ENCODE data around the gene PHRF1.
"Not testable (repeated sequence)": the region's sequence is repeated elsewhere in the genome, so short reads cannot be mapped to it uniquely, and the experiment has no call there.

Gene PHRF1

DNA sequence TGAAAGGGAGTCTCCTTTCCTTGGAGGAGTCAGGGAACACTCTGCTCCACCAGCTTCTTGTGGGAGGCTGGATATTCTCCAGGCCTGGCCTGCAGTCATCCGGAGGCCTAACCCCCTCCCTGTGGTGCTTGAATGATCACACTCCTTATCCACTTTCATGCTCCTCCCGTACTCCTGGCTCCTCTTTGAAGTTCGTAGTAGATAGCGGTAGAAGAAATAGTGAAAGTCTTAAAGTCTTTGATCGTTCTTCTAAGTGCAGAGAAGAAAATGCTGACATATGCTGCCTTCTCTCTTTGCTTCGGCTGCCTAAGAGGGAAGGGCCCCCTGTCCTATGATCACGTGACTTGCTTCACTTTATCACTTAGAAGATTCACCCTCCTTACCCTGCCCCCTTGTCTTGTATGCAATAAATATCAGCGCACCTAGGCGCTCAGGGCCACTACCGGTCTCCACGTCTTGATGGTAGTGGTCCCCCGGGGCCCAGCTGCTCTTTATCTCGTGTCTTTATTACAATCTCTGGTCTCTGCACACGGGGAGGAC is 2.2 kb upstream of the PHRF1 start:
- not testable (repeated sequence) for DNase-seq

DNA sequence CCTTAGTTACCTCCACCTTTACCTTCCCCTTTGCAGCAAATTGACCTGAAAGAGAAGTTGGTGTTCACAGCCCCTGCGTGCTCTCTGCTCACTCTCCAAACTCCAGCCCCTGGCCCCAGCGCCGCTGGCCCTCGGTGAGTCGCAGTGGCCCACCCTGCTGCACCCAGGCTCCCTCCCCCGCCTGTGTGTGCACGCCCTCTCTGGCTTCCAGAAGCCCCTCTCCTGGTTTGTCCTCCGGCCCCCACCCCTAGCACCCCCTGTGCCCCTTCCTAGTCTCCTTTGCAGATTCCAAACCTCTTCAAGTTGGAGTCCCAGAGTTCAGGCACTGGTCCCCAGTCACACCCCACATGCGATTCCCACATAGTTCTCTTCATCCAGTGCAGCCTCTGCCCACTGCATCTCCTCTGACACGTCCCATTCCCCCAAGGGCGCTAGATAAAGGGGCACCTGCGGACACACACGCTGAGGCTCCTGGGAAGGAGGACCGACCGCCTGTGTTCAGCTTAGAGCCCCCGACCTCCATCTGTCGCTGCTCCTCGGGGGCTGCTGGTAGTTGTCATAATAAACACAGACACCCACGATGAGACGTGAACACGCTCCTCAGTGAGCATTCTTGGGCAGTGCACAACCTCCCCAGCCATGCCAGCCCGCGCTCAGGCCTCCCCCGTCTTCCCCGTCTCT is 1.5 kb upstream of the PHRF1 start:
- peak; percentile 48 for DNase-seq

DNA sequence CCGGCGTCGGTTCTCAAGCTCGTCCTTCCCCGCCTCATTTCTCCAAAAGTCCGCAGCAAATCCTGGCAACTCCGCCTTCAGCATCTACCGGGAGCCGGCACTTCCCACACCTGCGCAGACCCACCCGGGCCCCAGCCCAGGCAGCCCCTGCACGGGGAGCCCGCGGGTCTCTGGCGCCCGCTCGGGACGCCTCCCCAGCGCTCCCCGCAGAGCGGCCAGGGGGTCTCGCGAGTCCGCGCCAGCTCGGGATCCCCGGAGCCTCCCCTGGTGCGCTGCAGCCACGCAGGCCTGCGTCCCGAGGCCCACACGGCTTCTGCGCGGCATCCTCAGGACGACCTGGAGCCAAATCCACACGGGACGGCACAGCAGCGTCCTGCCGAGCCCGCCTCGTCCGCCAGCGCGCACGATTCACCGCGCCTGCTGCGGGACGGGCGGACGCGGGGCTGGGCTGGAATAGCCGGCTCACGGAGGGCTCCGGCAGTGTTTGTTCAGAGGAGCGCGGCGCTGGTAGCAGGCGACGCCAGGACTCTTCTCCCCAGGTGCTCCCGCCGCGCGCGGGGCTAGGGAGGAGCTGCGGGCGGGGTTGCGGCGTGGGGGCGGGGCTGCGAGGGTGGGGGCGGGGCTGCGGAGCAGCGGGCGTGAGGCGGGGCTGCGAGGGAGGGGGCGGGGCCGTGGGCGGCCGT is 816 bp upstream of the PHRF1 start:
- peak; percentile 90 for DNase-seq

DNA sequence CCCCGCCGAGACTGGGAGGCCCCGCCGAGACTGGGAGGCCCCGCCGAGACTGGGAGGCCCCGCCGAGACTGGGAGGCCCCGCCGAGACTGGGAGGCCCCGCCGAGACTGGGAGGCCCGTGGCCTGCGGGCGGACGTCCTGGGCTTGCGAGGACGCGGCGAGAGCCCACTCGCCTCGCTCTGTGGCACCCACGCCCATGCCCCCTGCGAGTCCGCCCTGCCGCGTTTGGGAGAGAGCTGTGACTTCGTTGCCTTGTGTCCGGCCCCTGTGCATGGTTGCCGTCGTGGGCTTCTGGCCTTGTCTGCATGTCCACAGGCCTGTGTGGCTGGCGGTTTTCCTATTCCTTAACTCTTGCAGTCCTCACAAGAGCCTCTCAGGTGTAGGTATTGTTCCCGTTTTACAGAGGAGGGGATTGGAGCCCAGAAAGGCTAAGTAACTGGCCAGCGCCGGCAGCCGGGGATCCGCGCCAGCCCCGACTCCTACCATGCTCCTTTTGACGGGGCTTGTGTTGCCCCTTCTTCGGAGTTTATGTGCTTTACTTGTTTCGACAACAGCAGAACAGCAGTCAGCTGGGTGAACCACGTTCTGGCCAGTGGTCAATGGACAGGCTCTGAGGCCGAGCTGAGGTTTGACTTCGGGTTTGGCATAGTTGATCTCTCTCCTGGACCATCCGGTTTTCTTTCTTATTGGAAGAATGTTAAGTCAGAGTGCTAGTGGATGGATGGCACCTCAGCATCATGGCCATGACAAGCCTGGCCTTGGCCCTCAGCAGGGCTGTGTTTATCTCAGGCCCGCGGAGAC is 741 bp downstream of the PHRF1 start:
- DNase-seq, result no peak

DNA sequence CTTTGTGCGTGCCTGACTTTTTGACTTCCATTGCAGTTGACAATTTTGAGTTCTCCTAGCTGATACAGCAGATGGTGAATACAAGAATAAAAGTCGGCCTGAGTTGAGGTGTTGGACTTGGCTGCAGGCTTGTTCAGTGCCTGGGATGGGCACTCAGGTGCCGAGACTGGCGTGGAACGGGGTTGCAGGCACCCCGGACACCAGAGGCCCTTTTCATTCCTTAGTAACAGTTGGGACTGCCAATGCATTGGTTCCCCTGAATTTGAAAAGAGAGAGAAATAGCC is 1.3 kb downstream of the PHRF1 start:
- DNase-seq, result no peak

DNA sequence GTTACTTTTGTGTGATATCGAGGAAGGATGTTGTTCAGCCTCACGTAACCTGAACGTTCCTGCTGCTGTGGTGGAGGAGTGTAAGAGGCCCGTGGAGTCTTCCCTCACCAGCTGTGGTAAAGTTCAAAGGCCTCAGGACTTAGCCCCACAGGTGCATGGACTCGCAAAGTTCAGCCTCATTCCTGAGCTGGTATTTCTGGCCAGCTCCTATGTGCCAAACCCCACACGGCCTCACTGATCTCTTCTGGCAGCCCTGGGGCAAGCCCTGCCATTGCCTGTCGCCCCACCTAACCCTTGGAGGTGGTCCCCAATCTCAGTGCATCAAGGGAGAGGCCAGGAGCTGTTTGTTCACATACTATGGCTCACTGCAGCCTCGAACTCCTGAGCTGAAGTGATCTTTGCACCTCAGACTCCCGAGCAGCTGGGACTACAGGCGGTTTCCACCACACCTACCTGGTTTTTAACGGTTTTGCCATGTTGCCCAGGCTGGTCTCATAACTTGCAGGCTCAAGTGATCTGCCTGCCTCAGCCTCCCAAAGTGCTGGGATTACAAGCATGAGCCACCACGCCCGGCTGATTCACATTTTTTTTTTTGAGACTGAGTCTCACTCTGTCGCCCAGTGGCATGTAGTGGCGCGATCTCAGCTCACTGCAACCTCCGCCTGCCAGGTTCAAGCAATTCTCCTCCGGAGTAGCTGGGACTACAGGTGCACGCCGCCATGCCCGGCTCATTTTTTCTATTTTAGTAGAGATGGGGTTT is 2.2 kb downstream of the PHRF1 start:
- no peak for DNase-seq

DNA sequence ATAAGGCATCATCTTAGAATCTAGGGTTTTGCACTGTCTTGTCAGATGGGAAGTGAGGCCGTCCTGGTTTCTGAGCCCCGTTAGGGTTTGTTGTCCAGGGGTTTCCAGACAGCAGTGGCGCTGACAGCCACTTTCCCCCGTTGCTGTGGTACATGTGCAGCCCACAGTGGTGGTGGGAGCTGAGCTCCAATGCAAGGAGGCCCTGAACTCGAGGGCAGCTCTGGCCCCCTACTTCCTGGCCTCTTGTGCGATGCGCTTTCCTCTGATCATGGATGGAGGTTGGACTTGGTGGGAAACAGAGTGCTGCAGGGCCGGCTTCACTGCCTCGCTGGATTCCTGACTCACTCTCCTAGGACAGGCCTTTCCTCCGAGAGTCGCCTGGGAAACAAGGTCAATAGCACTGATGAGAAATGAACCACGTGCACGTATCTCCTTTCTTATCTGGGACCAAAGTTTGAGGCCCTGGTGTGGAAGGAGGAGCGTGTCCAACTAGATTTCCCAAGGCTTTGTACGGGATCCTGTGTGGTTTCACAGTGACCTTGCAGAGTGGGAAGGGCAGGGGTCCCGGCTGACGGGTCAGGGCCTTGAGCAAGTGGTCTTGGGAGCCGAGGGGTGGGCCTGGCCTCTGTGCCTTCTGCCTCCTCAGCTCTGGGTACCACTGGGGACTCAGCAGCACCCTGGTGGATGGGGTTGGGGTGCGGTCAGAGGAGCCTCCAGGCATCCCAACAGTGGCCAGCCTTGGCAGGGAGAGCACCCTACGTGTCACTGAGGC is 3.7 kb downstream of the PHRF1 start:
- no peak for DNase-seq

DNA sequence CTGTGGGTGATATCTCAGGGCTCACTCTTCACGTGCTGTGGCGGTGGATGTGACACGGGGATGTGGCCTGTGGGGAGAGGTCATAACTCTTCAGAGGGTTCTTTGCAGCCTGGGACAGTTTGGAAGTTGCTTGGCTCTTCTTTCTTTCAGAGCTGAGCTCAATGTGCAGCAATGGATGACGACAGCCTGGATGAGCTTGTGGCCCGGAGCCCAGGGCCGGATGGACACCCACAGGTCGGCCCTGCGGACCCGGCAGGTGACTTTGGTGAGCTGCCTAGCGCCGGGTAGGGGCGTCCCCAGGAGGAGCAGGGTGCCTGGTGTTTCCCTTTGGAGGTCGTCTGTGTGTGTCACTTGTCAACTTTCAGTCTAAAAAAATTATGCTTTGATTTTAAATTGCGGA is 5.1 kb downstream of the PHRF1 start:
- no peak for DNase-seq

DNA sequence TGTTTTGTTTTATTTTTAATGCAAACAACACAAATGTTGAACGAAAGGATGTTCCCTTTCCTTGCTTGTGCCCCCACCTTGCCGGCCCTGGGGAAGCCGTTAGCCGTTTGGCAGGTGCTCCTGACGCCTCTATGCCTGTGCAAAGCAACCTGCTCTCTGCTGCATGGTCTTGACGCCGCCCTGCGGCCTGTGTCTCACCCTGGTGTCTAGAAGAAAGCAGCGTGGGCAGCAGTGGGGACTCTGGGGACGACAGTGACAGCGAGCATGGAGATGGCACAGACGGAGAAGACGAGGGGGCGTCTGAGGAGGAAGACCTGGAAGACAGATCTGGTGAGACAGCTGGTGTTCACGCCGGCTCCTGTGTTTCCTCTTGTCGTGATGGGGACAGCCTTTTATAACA is 5.5 kb downstream of the PHRF1 start:
- no peak for DNase-seq

DNA sequence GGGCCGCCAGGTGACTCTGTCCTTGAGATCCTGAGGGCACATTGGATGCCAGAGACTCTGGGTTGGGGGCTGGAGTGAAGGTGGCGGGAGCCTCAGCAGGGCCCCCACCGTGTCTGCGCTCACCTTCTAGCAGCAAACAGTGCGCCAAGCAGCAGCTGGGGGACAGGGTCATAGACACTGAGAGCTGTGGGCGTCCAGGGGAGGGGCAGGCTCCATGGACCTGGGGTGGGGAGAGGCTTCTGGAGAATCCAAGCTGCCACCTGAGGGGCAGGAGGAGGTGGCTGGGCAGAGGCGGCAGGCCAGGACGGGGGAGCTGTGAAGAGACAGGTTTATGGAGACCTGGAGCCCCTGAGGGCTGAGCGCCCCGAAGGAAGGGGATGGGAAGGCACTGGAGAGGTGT is 8.0 kb downstream of the PHRF1 start:
- no peak for DNase-seq

DNA sequence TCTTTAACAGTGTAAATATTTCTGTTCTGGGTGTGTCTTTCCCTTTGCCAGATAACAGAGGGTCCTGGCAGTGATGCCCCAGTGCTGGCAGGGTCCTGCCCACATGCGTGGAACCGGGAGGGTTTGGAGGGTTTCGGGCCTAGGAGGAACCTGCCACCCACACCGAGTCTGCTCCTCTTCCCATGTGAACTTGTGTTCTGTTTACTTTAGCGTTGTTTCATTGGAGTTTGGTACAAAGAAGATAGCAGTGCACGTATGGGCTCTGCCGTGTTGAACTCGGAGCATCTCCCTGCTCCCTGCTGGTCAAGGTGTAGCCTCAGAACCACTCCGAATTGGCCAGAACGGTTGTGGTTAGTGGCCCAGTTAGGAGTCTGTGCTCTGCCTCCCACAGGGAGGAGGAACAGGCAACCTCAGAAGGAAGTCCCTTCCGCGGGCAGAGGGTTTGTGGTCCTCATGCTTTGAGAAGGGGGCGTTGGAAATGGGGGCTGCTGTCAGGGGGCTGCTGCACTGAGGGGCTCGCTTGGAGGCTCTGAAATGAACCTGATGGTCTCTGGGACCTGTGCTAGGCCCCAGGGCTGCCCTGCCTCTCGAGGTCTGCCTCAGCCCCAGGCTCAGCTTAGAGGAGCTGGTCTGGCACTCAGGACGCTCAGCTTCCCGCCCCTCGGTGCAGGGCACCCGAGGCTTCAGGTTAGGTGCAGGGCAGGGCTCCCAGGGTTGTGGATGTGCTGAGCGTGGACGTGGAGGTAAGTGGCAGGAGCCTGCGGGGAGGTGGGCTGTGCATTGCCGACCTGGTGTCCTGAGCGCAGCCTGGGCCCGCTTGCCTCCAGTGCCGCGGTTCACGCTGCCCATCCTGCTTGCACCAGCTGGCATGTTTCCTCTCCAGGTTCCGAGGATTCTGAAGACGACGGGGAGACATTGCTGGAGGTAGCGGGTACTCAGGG is 10.4 kb downstream of the PHRF1 start:
- no peak for DNase-seq

DNA sequence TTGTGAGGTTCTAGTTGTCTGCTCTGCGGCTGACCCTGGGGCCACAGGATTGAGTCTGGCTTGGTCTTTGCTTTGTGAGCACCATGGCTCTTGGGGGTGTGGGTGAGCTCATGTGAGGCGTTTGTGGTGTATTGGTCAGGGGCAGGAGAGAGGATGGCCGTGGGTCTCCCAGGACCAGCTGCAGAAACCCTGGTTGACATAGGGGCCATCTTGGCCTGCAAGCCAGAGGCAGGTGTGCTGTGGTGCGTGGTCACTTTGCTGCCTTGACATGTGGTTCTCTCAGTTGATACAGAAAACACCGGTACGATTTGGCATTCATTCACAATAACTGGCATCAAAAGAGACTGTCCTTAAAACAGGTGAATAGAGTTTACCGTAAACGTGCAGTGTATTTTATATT is 11.3 kb downstream of the PHRF1 start:
- no peak for DNase-seq

DNA sequence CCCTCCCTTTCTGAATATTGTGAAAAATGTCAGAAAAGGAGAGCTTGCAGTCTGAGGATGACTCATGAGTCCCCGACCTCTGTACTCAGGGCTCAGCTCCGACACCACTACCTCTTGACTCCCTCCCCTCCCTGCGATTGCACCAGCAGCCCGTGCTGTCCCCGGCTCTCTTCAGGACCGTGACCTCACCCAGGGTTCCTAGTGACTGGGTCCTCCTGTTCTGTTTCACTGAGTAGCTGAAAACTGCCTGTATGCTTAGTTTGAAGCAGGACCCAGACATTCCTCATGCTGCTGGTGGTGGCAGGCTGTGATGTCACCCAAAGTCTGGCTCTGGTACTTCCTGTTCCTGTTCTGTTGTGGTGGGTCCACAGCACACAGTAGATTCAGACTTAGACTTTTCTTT is 11.7 kb downstream of the PHRF1 start:
- DNase-seq, result no peak

DNA sequence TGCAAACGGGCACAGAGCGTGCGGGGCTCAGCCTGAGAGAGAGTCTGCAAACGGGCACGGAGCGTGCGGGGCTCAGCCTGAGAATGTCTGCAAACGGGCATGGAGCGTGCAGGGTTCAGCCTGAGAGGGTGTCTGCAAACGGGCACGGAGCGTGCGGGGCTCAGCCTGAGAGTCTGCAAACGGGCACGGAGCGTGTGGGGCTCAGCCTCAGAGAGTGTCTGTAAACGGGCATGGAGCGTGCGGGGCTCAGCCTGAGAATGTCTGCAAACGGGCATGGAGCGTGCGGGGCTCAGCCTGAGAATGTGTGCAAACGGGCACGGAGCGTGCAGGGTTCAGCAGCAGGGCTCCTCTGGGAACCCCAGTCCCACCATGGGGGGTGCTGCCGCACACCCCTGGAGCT is 13.5 kb downstream of the PHRF1 start:
- no peak for DNase-seq

DNA sequence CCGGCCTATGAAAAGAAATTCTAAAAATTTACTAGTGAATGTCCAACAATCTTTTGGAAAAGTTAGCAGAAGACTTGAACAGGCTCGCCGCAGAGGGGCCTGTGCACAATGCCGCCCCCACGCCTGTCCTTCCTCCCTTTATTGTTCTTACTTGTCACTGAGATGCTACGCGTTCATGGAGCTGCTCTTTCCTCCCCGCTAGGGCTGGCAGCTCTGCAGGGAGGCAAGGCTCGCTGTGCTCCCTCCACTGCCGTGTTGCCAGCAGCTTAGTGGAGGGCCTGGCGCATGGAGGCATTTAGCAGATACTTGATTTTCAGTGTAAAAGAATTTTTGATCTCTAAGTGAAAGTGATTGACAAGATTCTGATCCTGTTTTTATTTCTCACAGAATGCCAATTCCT is 14.7 kb downstream of the PHRF1 start:
- DNase-seq, result no peak

DNA sequence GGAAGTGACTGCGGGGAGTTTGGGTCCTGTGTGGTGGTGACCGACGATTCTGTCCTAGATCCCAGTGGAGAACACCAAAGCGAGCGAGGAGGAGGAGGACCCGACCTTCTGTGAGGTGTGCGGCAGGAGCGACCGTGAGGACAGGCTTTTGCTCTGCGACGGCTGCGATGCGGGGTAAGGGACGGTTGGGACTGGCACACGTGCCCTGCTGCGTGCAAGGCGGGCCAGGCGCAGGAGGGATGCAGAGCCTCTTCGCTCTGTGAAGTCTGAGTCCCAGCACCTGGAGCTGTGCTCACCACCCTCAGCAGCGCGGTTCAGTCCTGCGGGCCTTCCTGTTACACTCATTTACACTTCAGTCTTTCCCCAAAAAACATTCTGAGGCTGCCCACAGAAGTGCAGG is 16.2 kb downstream of the PHRF1 start:
- DNase-seq, result no peak

DNA sequence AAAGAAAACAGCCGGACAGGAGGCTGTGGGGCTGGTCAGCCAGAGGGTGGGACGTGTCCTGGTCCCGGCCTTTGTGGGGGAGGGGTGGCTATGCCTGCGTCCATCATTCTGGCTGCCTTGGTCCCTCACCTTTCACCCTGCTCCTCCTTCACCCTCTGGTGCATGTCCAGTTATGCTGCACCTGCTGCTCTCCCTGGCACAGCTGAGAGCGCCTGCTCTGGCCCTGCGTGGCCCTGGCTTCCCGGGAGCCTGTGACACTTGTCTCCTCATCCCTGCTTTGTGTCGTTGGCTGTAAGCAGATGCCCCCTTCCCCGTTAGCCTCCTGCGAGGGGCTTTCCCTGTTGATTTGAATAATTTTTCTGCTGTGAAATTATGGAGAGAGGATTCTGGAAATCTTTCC is 16.6 kb downstream of the PHRF1 start:
- no peak for DNase-seq

DNA sequence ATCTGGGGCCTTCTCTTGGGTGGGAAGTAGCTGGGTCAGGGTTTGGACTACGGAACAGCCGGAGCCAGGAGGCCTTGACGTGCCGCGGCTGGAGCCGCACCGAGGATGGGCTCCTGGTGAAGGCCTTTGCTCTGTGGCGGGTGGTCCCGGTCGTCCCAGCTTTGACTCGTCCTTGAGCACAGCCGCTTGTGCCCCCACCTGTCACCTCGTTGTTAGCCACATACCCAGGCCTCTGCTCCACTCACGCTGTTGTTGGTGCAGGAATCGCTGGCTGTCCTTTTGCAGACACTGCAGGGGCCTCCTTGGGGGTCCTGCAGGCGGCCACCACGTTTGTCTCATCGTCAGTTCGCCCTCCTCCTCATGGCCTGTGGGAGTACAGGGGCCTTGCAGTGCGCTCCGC is 17.1 kb downstream of the PHRF1 start:
- no peak for DNase-seq

DNA sequence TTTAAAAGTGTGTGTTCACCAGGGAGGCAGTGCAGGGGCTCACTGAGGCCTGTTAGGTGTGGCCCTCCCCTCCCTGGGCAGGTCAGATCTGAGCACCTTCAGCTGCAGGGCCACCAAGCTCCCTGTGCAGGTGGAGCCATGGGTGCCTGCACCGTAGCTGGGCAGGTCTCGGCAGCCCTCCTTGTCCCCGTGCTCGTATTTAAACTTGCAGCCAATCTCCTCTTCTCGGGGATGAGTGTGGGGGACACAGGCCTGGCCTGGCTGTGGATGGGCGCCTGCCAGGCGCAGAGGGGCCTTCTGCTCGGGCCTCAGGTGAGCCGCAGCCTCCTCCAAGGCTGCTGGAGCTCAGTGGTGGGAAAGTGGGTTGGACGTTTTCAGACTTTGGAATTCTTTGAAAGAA is 19.1 kb downstream of the PHRF1 start:
- no peak for DNase-seq

DNA sequence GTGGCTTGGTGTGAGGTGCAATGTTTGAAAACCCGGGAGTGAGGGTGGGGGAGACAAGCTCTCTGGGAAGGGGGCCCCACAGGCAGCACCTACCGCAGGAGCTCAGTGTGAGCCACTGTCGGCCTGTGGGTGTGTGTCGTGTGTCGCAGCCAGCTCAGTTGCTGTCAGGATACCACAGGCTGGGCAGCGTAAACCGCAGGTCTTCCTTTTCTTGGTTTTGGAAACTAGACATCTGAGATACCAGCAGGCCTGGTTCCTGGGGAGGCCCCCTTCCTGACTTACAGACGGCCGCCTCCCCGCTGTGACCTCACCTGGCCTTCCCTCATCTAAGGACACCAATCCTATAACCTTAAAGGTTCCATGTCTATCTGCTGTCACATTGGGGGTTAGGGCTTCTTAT is 20.1 kb downstream of the PHRF1 start:
- no peak for DNase-seq

DNA sequence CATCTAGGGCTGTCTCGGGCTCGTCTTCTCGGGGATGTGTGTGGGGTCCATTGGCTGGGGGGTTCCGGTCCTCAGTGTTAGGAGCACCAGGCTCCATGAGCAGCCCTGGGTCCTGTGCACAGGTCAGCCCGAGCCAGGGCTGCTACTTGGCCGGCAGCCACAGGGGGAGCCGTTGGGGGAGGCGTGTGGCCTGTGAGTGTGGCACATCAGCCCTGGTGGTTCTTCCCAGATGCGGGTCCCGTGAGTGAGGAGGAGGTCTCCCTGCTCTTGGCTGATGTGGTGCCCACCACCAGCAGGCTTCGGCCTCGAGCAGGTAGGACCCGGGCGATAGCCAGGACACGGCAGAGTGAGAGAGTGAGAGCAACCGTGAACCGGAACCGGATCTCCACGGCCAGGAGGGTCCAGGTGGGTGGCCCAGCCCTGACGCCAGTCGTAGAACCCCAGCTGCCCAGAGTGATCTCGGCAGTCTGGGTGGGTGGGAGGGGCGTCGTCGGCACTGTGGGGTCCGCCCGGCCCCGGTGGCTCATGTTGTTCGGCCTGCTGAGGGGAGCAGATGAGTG is 21.0 kb downstream of the PHRF1 start:
- DNase-seq, result no peak

All from NCI-H146 (cell line).